OCI-LY1 (cell line): ENCODE measurements around the gene AFF1.
A peak's percentile ranks its signal among the peaks of the same experiment; 100 is the strongest.
"Not testable (repeated sequence)": the region's sequence is repeated elsewhere in the genome, so short reads cannot be mapped to it uniquely, and the experiment has no call there.

Experiments
- H2AFZ ChIP-seq: fragments of 200-600 bp; sonication (generic), shearing (Covaris generic); 2 replicates; pipeline ENCODE4 v1.6.0; 2014; ENCODE audit warnings: antibody characterized with exemption, mild to moderate bottlenecking, low read length
- H3F3A ChIP-seq: fragments of 200-600 bp; sonication (generic), shearing (Covaris generic); 2 replicates; pipeline ENCODE4 v1.6.0; 2014; ENCODE audit warnings: mild to moderate bottlenecking, antibody characterized with exemption, low read length, moderate library complexity; ENCODE audit not compliant: insufficient read depth
- H3K27ac ChIP-seq: fragments of 200-600 bp; sonication (generic); 2 replicates; pipeline ENCODE4 v1.5.1; 2014; ENCODE audit warnings: low read length, mixed run types, mild to moderate bottlenecking, low read depth; ENCODE audit not compliant: poor library complexity, severe bottlenecking
- H3K27me3 ChIP-seq: fragments of 200-600 bp; sonication (generic); 2 replicates; pipeline ENCODE4 v1.6.0; 2014; ENCODE audit warnings: antibody characterized with exemption, mild to moderate bottlenecking, low read length, moderate library complexity; ENCODE audit not compliant: insufficient read depth
- H3K36me3 ChIP-seq: fragments of 200-600 bp; sonication (generic); 2 replicates; pipeline ENCODE4 v1.6.1; 2014; ENCODE audit warnings: mild to moderate bottlenecking, antibody characterized with exemption, low read length, moderate library complexity, mixed read lengths; ENCODE audit not compliant: insufficient read depth
- H3K4me1 ChIP-seq: fragments of 200-600 bp; sonication (generic); 2 replicates; pipeline ENCODE4 v1.5.1; 2014; ENCODE audit warnings: mild to moderate bottlenecking, low read length, moderate library complexity; ENCODE audit not compliant: insufficient read depth, severe bottlenecking
- H3K4me2 ChIP-seq: fragments of 200-600 bp; sonication (generic), shearing (Covaris generic); 2 replicates; pipeline ENCODE4 v1.6.1; 2014; ENCODE audit warnings: low read length
- H3K4me3 ChIP-seq: fragments of 200-600 bp; sonication (generic); 2 replicates; pipeline ENCODE4 v1.5.1; 2014; ENCODE audit warnings: low read length, low read depth, mild to moderate bottlenecking, mixed read lengths; ENCODE audit not compliant: poor library complexity, severe bottlenecking
- H3K79me2 ChIP-seq: fragments of 200-600 bp; shearing (Covaris generic); 2 replicates; pipeline ENCODE4 v1.6.1; 2016; ENCODE audit warnings: mixed run types, low read length, mixed read lengths; ENCODE audit not compliant: insufficient read depth
- H3K9ac ChIP-seq: fragments of 200-600 bp; sonication (generic), shearing (Covaris generic); 2 replicates; pipeline ENCODE4 v1.6.1; 2014; ENCODE audit warnings: mild to moderate bottlenecking, low read length, mixed read lengths
- H3K9me2 ChIP-seq: fragments of 200-600 bp; sonication (generic), shearing (Covaris generic); 2 replicates; pipeline ENCODE4 v1.6.1; 2014; ENCODE audit warnings: low read depth, mild to moderate bottlenecking, low read length, mixed read lengths
- H3K9me3 ChIP-seq: fragments of 200-600 bp; shearing (Covaris generic); 2 replicates; pipeline ENCODE4 v1.6.1; 2014; ENCODE audit warnings: low read length, mixed read lengths
- H4K20me1 ChIP-seq: fragments of 200-600 bp; sonication (generic), shearing (Covaris generic); 2 replicates; pipeline ENCODE4 v1.6.0; 2016; ENCODE audit warnings: mild to moderate bottlenecking, low read length; ENCODE audit not compliant: insufficient read depth
- EZH2 ChIP-seq: fragments of 200-600 bp; sonication (generic), shearing (Covaris generic); IDR thresholded peaks from 2 replicates; pipeline ENCODE4 v1.8.0; 2017; ENCODE audit warnings: borderline replicate concordance, mixed run types, mild to moderate bottlenecking, antibody characterized with exemption, low read length, moderate library complexity, mixed read lengths
- TF ChIP-seq, protein P1 (sequence below): fragments of 200-600 bp; sonication (generic), shearing (Covaris generic); IDR thresholded peaks from 2 replicates; pipeline ENCODE4 v1.5.1; 2017; ENCODE audit warnings: mild to moderate bottlenecking, antibody characterized with exemption, low read length, moderate library complexity, mixed read lengths

Gene AFF1

GRCh38 chr4:87144356-87144755 is 209.5 kb downstream of the AFF1 start:
- no peaks in the 10 kb centered on the region for H3K79me2 ChIP-seq
- H2AFZ ChIP-seq: no peak overlapping the region
- H3K27ac ChIP-seq: no peak overlapping the region
- H3K4me1 ChIP-seq: no peaks in the 10 kb centered on the region
- no peaks in the 10 kb centered on the region for H3F3A ChIP-seq
- no peak overlapping the region for H3K4me2 ChIP-seq
- H3K9ac ChIP-seq: no peak overlapping the region
- no peak overlapping the region for H3K4me3 ChIP-seq
- no peaks in the 10 kb centered on the region for H3K9me3 ChIP-seq
- H3K36me3 ChIP-seq: no peaks in the 10 kb centered on the region
- H3K9me2 ChIP-seq: no peaks in the 10 kb centered on the region
- no peaks in the 10 kb centered on the region for H4K20me1 ChIP-seq
- TF ChIP-seq EZH2: no peak
- TF ChIP-seq, protein P1, sequence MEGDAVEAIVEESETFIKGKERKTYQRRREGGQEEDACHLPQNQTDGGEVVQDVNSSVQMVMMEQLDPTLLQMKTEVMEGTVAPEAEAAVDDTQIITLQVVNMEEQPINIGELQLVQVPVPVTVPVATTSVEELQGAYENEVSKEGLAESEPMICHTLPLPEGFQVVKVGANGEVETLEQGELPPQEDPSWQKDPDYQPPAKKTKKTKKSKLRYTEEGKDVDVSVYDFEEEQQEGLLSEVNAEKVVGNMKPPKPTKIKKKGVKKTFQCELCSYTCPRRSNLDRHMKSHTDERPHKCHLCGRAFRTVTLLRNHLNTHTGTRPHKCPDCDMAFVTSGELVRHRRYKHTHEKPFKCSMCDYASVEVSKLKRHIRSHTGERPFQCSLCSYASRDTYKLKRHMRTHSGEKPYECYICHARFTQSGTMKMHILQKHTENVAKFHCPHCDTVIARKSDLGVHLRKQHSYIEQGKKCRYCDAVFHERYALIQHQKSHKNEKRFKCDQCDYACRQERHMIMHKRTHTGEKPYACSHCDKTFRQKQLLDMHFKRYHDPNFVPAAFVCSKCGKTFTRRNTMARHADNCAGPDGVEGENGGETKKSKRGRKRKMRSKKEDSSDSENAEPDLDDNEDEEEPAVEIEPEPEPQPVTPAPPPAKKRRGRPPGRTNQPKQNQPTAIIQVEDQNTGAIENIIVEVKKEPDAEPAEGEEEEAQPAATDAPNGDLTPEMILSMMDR: no peak
- no peaks in the 10 kb centered on the region for H3K27me3 ChIP-seq

DNA sequence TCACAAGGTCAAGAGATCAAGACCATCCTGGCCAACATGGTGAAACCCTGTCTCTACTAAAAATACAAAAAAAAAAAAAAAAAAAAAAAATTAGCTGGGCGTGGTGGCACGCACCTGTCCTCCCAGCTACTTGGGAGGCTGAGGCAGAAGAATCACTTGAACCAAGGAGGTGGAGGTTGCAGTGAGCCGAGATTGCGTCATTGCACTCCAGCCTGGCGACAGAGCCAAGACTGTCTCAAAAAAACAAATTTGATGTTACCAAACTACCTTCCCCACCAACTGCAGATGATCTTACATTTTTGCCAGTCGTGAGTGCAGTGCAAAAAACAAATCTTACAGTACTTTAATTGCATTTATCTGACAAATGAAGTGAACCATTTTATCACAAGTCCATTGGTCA is 211.1 kb downstream of the AFF1 start:
- H3K9ac ChIP-seq, H3F3A ChIP-seq, H3K9me3 ChIP-seq, H3K9me2 ChIP-seq, H4K20me1 ChIP-seq, H3K27ac ChIP-seq, H3K4me3 ChIP-seq, H2AFZ ChIP-seq, H3K79me2 ChIP-seq, H3K36me3 ChIP-seq, H3K4me1 ChIP-seq, H3K27me3 ChIP-seq, H3K4me2 ChIP-seq: not testable (repeated sequence)

DNA sequence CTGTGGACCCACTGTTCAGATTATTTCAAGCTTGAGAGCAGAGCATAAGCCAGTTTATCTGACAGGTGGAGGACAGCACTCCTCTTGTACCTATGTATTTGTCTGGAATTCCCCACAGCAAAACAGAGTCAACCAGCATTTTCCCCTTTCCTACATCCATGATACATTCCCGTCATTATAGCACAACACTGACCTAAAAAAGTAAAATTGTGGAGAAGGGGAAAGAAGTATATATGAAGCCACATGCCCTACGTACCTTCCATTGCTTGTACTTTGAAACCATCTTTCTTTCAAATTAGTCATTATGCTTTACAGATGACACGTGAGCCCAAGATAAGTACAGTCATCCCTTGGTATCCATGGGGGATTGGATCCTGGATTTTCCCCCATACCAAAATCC is 212.3 kb downstream of the AFF1 start:
- no peaks in the 10 kb centered on the region for H3K4me1 ChIP-seq
- H3K27ac ChIP-seq: no peak overlapping the region
- no peaks in the 10 kb centered on the region for H3K27me3 ChIP-seq
- no peak overlapping the region for H3K4me2 ChIP-seq
- no peaks in the 10 kb centered on the region for H3K9me2 ChIP-seq
- H4K20me1 ChIP-seq: no peaks in the 10 kb centered on the region
- H3K4me3 ChIP-seq: no peak overlapping the region
- no peaks in the 10 kb centered on the region for H3K9me3 ChIP-seq
- H2AFZ ChIP-seq: no peak overlapping the region
- no peak overlapping the region for H3K9ac ChIP-seq
- no peaks in the 10 kb centered on the region for H3F3A ChIP-seq
- H3K79me2 ChIP-seq: no peaks in the 10 kb centered on the region
- no peak for TF ChIP-seq EZH2
- TF ChIP-seq, protein P1: no peak
- no peaks in the 10 kb centered on the region for H3K36me3 ChIP-seq

GRCh38 chr4:87150498-87151261 is 215.9 kb downstream of the AFF1 start:
- no peaks in the 10 kb centered on the region for H3K27me3 ChIP-seq
- H4K20me1 ChIP-seq: no peaks in the 10 kb centered on the region
- H3K4me2 ChIP-seq: no peak overlapping the region
- H3K9me3 ChIP-seq: no peaks in the 10 kb centered on the region
- no peaks in the 10 kb centered on the region for H3K9me2 ChIP-seq
- no peak overlapping the region for H3K4me3 ChIP-seq
- no peaks in the 10 kb centered on the region for H3F3A ChIP-seq
- no peak overlapping the region for H2AFZ ChIP-seq
- H3K27ac ChIP-seq: no peak overlapping the region
- H3K79me2 ChIP-seq: no peaks in the 10 kb centered on the region
- H3K4me1 ChIP-seq: no peaks in the 10 kb centered on the region
- no peak overlapping the region for H3K9ac ChIP-seq
- no peaks in the 10 kb centered on the region for H3K36me3 ChIP-seq
- TF ChIP-seq EZH2: no peak
- TF ChIP-seq, protein P1: peak; percentile 95
